ENCODE results near the gene FRAS1. TPM values are rescaled to one million over a fixed set of nuclear protein-coding genes. Genes with fewer than 3 reads are reported as not detected.

Gene FRAS1
- total RNA-seq, 2 donors from 2014 or later: 2.0 to 7.1 TPM

DNA sequence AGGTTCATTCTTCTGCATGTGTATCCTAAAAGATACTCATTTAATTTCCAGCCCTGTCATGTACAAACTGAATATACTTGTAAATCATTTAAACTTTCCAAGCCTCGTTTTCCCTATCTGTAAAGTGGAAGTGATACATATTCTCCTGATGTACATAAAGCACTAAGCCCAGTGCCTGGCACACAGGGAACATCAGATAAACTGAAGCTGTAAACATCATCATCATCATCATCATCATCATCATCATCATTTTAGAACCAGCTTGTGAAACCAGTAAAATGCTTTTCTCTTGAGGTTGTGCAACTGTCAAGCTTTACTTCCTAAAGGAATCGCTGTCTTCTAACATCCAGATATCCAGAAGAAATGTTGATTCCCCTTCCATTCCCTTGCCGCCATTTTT, 411.1 kb downstream of the FRAS1 start:
- no peak for DNase-seq (ENCODE audit: low spot score)
- Histone ChIP-seq H3K9me3 (no peaks in the 10 kb centered on the region), H3K36me3 (no peaks in the 10 kb centered on the region), H3K4me1 (ENCODE audit: control insufficient read depth in 1 of 2, low read depth in 2 of 2) (no peaks in the 10 kb centered on the region), H3K4me3 (no peak overlapping the region), H3K27ac (no peak overlapping the region), H3K27me3 (replicated peaks; ENCODE audit: insufficient read depth) (no peaks in the 10 kb centered on the region)
- TF ChIP-seq, protein P1, sequence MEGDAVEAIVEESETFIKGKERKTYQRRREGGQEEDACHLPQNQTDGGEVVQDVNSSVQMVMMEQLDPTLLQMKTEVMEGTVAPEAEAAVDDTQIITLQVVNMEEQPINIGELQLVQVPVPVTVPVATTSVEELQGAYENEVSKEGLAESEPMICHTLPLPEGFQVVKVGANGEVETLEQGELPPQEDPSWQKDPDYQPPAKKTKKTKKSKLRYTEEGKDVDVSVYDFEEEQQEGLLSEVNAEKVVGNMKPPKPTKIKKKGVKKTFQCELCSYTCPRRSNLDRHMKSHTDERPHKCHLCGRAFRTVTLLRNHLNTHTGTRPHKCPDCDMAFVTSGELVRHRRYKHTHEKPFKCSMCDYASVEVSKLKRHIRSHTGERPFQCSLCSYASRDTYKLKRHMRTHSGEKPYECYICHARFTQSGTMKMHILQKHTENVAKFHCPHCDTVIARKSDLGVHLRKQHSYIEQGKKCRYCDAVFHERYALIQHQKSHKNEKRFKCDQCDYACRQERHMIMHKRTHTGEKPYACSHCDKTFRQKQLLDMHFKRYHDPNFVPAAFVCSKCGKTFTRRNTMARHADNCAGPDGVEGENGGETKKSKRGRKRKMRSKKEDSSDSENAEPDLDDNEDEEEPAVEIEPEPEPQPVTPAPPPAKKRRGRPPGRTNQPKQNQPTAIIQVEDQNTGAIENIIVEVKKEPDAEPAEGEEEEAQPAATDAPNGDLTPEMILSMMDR (IDR thresholded peaks at IDR 0.05): no peak
- no peak for ATAC-seq (ENCODE audit: insufficient number of reproducible peaks, low FRiP score, low read depth)

DNA sequence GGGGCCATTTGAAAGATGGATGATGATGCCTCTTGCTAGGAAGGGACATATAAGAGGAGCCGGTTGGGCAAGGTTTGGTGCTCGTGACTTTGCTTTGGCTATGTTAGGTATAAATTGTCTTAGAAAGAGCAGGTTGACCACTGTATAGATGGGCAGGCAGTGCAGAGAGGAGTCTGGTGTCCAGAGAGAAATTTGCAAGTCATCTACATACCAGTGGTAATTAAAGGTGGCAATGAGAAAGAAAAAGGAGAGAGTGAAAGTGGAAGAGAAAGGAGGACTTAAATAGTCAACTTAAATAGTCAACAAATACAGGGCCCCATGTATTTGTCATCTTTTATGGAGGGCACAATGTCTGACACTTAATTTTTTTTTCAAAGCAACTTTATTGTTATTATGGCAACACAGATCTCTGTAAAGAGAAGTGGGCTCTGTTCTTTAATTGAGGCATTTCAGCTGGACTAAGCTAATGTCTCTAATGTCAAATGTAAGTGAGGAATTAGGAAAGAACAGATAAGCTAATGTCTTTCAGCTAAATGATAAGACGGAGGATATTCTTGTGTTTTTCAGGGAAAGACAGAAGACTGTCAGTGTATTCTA, 419.1 kb downstream of the FRAS1 start:
- TF ChIP-seq, protein P1 (IDR thresholded peaks at IDR 0.05): no peak
- Histone ChIP-seq H3K36me3 (no peaks in the 10 kb centered on the region), H3K4me1 (ENCODE audit: control insufficient read depth in 1 of 2, low read depth in 2 of 2) (no peaks in the 10 kb centered on the region), H3K4me3 (no peak overlapping the region), H3K27me3 (replicated peaks; ENCODE audit: insufficient read depth) (no peaks in the 10 kb centered on the region), H3K27ac (no peak overlapping the region), H3K9me3 (no peaks in the 10 kb centered on the region)
- ATAC-seq (ENCODE audit: insufficient number of reproducible peaks, low FRiP score, low read depth) (no peak), DNase-seq (ENCODE audit: low spot score) (no peak)

DNA sequence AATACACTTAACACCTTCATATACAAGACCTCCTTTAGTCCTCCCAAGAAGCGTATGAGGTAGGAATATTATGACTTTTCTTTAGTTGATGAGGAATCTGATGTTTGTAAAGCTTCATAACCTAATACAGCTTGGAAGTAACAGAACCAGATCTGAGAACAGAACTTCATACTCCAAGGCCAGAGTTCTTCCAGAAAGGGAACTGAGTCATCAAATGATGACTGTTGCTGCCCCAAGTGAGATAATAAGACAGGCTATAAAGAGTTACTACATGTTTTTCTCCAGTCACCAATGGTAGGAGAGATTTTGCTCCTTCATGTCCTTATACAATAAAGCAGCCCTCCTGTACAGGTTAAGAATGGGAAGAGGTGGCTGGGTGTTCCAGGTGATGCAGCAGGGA, 420.2 kb downstream of the FRAS1 start:
- Histone ChIP-seq H3K27ac (no peak overlapping the region), H3K9me3 (no peaks in the 10 kb centered on the region), H3K27me3 (replicated peaks; ENCODE audit: insufficient read depth) (no peaks in the 10 kb centered on the region), H3K4me1 (ENCODE audit: control insufficient read depth in 1 of 2, low read depth in 2 of 2) (no peaks in the 10 kb centered on the region), H3K36me3 (no peaks in the 10 kb centered on the region), H3K4me3 (no peak overlapping the region)
- TF ChIP-seq, protein P1 (IDR thresholded peaks at IDR 0.05): no peak
- DNase-seq (ENCODE audit: low spot score) (no peak), ATAC-seq (ENCODE audit: insufficient number of reproducible peaks, low FRiP score, low read depth) (no peak)

DNA sequence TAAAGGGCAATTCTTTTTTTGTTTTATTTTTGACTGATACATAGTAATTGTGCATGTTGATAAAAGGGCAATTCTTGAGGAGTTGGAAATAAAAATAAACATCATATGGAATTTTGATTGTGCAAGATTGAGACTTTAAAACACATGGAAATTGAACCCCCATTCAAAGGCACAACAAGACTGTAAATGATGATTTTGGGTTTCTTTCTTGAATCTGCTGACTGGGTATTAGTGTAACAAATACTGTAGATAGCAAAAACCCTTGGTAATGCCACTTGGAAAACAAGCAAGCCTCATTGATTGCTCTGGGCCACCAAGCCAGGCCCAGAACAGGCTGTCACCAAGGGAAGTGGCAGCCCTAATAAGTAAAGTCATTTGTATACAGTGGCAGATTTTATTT, 421.4 kb downstream of the FRAS1 start:
- TF ChIP-seq, protein P1 (IDR thresholded peaks at IDR 0.05): no peak
- no peaks in the 10 kb centered on the region for H3K36me3 ChIP-seq
- no peaks in the 10 kb centered on the region for H3K9me3 ChIP-seq
- H3K4me3 ChIP-seq: no peak overlapping the region
- ATAC-seq (ENCODE audit: insufficient number of reproducible peaks, low FRiP score, low read depth) (no peak), DNase-seq (ENCODE audit: low spot score) (no peak)
- no peaks in the 10 kb centered on the region for H3K4me1 ChIP-seq (ENCODE audit: control insufficient read depth in 1 of 2, low read depth in 2 of 2)
- no peak overlapping the region for H3K27ac ChIP-seq
- no peaks in the 10 kb centered on the region for H3K27me3 ChIP-seq (replicated peaks; ENCODE audit: insufficient read depth)

DNA sequence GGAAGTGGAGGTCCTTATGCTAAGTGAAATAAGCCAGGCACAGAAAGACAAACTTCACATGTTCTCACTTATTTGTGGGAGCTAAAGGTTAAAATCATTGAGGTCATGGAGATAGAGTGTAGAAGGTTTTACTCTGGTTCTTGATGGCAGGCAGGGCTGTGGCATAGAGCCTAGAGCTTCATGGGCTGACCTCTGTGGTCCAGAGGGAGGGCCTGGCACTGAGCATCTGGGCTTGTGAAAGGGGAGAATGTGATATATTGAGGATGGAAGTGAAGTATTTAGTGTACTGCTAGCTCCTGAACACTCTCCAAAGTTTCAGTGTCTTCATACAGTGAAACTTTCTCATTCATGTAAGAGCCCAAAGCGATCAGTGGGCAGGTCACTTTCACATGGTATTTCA, 423.2 kb downstream of the FRAS1 start:
- ATAC-seq (ENCODE audit: insufficient number of reproducible peaks, low FRiP score, low read depth): no peak
- no peak for DNase-seq (ENCODE audit: low spot score)
- Histone ChIP-seq H3K4me3 (no peak overlapping the region), H3K27me3 (replicated peaks; ENCODE audit: insufficient read depth) (no peaks in the 10 kb centered on the region), H3K4me1 (ENCODE audit: control insufficient read depth in 1 of 2, low read depth in 2 of 2) (no peaks in the 10 kb centered on the region), H3K9me3 (no peaks in the 10 kb centered on the region), H3K36me3 (no peaks in the 10 kb centered on the region), H3K27ac (no peak overlapping the region)
- TF ChIP-seq, protein P1 (IDR thresholded peaks at IDR 0.05): no peak

Data from thoracic aorta (tissue), 2 donors.